NCI-H2196 (cell line): ENCODE results near the gene CDK14.
A peak's percentile ranks its signal among the peaks of the same experiment; 100 is the strongest.

ENCODE experiments used
- DNase-seq: peaks from one replicate; lab custom pipeline; 2025; ENCODE audit not compliant: unreplicated experiment; lab: John Stamatoyannopoulos, UW

The CDK14 gene

DNA sequence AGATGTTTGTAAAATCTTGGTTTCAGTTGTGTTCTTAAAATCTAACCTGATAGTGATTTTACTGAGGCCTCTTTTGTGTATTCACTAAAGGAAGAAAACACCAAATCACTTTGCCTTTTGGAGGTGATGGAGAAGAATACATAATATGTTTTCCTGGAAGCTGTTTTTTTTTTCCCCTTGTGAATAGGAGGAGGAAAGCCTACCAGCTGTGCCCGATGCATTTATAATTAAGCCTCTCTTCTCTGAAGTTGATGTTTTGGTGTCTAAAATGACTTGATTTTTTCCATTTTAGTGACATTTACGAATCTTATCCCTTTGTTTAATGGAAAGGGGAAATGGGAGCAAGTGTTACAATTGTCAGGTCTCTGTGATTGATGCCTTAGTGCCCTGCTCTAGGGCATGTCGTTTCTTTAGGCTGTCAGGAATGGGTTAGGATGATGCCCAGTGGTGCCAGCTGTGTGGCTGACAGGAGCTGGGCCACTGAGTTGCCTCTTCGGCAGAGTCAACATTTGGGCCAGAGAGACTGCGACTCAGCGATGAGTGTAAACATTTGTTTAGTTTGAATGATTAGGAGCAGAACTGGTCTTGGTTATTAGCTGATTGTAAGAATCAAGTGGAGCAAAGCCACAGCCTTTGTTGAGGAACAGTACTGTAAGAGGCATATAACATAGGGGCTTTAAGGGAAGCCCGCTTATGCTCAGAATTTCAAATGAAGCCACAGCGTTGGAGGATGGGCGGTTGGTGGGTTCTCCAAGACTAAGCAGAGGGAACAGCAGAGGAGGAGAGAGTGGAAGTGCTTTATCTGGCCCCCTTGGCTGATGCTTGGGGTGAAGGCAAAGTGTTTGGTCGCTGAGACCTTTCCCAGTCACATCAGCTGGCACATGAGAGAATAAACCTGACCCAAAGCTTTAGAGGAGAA is 81.6 kb downstream of the CDK14 start:
- no peak for DNase-seq

DNA sequence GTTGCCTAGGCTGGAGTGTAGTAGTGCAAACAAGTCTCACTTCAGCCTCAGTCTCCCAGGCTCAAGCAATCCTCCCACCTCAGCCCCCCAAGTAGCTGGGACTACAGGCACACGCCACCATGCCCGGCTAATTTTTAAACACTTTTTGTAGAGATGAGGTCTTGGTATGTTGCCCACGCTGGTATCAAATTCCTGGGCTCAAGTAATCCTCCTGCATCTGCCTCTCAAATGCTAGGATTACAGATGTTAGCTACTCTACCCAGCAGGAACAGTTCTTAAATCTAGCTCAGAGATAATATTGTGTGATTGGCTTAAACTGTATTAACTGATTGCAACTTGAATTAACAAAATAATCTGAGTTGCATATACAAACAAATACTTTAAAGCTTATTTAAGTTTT is 82.9 kb downstream of the CDK14 start:
- DNase-seq = no peak

GRCh38 chr7:90680484-90680883 is 84.4 kb downstream of the CDK14 start:
- DNase-seq = no peak

- DNase-seq = no peak
These were observed 85.4 kb downstream of the CDK14 start for GRCh38 chr7:90681336-90682022.

DNA sequence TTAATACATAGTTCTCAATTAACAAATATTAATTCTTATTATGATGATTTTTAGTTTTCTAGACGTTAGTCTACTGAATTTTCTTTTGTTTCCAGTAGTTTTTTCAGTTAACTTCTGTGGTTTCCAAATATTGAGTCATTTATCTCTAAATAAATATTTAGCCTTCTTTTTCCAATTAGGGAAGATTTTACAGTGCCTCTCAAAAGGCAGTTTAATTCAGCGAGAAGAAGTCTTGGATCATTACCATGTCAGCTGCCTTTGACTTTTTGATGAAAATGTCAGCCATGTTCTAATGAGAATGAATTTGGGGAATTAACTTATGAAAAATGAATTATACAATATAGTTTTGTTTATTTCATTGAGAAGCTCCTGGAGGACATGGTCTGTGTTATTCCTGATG is 90.0 kb downstream of the CDK14 start:
- no peak for DNase-seq

DNA sequence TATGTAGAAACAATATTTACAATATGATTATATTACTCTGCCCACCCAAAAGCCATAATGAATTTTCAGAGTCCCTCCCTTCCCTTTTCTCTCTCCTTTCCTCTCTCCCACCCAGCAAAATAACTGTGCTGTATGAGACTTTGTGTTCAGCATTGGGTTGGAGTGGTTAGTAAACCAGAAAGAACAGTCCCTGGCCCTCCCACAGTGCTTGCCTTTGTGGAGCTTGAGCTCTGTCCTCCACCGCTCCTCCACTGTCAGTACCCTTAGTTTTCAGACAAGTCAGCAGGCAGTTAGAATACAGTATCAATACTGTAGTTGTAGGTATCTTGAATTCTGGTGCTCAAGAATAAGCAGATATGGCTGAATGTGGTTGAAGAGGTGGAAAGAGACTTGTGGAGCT is 92.7 kb downstream of the CDK14 start:
- DNase-seq = no peak

DNA sequence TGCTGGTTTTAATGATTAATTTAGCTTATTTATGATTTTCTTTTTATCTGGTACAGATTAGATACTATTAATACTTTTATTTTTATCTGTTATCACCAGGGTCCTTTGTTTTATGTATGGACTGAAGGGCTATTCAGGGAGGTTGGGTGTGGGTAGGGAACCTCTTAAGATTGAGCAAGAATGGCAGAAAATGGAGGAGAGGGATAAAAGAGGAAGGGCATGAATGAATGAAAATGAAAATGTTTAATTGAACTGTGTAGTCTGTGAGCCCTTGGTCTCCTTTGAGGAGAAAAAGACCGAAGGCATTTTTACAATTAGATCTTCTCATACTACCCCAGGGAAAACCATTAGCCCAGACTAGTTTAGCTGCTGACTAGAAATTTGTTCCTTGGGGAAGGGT is 93.1 kb downstream of the CDK14 start:
- no peak for DNase-seq

- DNase-seq = no peak
These were observed 94.2 kb downstream of the CDK14 start for GRCh38 chr7:90690159-90690858.

DNA sequence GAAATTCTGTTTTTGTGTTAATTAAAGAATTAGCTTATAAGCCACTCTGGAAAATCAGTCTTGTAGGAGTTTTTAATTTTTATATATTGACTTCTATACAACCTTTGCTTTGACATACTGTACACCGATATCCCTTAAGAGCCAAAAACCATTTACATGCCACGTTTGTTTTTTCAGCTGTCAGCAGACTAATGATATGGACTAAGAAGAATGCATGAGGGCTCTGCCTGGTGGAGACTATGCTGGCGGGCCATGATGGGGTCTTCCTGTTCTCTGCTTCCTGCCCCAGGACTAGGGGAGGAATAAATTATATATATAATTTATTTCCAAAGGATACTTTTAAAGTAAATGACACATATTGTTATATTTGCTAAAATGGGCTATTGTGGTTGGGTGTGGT is 96.3 kb downstream of the CDK14 start:
- DNase-seq = no peak

DNA sequence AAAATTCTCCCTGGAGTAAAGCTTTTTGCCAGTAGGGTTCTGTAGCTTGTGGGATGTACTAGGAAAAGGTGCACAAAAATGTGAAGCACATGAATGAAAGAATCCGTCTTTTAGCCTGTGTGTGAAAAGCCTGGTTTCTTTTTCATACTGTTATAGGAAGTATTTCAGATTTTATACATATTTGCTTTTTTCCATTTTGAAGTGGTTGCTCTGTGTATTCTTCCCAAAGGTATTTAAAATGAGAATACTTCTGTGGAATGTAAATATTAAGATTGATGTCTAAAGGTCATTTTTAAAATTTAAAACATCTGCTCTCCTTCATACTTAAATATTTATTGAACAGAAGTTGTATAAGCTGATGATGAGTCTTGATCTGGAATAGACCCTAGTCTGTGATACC is 96.8 kb downstream of the CDK14 start:
- DNase-seq = no peak

- no peak for DNase-seq
These were observed 97.8 kb downstream of the CDK14 start for GRCh38 chr7:90693939-90694338.

- DNase-seq = no peak
These were observed 102.5 kb downstream of the CDK14 start for GRCh38 chr7:90698616-90699015.

DNA sequence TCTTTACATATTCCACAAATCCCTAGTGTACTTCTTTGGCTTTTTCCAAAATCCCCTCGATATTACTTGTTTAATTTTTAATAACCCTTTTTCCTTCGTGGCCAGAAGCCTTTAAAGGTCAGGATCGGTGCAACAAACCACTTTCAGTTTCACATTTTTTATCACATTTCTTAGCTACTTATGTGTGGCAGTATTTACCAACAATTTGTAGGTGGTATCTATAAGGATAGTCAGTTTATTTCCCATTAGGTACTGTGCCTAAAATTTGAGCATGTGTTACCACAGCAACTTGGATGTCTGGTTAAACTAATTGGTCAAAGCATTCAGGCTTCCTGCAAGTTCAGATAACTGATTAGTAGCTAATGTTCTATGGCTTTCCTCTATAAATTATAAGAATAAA is 104.9 kb downstream of the CDK14 start:
- DNase-seq = no peak

GRCh38 chr7:90701771-90702170 is 105.7 kb downstream of the CDK14 start:
- no peak for DNase-seq

- DNase-seq = no peak
These were observed 109.4 kb downstream of the CDK14 start for GRCh38 chr7:90705391-90706071.

- DNase-seq = peak; percentile 9
These were observed 110.1 kb downstream of the CDK14 start for GRCh38 chr7:90706072-90706716.

GRCh38 chr7:90708841-90709317 is 112.8 kb downstream of the CDK14 start:
- no peak for DNase-seq

DNA sequence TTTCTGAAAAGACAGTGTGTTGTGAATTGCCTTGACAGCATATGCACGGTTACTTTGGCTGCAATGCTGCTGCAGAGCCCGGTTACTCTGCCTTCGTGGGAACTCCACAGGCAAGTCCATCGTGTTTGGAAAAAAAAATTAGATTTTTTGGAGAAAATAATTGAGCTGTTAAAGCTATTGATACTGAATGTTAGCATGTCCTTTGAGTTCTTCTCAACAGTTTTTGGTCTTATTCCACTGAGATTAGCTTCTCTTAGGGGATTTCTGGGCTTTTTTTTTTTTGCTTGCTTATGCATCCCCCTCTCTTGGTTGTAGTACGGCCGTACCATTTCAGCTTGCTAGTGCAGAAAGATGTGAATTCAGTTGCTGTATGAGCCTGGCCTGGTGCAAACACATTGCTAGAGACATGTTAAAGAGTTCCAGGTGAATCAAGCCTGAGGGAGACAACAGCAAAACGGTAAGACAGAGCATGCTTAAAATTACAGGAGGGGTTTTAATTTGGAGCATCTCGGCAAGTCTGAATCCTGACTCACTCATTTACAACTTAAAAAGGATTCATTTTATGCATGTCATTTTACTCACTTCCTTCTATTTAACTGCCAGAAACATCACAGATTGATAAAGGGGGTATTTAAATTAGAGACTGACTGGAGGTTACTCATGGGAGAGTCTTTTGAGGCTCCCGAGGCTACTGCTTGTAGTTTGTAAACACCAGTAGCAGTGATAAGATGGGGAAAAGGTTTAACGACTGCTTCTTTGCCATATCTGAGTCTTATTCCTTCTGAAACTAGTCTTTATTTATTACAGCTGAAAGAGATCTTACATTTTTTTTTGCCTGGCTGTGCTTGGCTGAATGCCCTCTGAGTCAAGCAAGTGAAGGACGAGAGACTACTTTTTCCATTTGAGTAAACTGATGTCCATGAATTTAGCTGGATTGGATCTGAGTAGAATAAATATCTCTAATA is 113.7 kb downstream of the CDK14 start:
- DNase-seq = no peak

DNA sequence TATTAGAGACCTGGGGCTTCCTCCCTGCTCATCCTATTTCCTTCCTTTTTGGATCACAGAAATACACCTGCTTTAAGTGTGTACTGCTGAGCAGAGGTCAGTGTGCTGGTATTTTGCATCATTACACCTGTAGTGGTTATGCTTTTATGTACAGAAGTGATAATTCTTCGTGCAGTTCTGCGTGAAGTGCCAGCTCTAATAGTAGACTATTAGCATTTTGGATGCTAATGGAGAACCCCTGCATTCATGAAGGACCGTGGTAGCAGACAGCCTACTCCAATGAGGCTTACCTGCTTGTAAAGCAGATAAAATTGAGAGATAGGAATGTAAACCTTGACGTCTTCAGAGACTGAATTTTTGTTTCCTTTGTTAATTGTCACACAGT is 114.3 kb downstream of the CDK14 start:
- no peak for DNase-seq
